ENCODE results near the gene WNK1.
"Not testable (repeated sequence)": the region's sequence is repeated elsewhere in the genome, so short reads cannot be mapped to it uniquely, and the experiment has no call there.

The WNK1 gene

GRCh38 chr12:779745-780734 lies 27.7 kb downstream of the WNK1 start:
- DNase-seq = peak; percentile 85

- no peak for DNase-seq
Measured at GRCh38 chr12:780750-781379, 28.5 kb downstream of the WNK1 start.

GRCh38 chr12:785706-786105 lies 33.3 kb downstream of the WNK1 start:
- no peak for DNase-seq

DNA sequence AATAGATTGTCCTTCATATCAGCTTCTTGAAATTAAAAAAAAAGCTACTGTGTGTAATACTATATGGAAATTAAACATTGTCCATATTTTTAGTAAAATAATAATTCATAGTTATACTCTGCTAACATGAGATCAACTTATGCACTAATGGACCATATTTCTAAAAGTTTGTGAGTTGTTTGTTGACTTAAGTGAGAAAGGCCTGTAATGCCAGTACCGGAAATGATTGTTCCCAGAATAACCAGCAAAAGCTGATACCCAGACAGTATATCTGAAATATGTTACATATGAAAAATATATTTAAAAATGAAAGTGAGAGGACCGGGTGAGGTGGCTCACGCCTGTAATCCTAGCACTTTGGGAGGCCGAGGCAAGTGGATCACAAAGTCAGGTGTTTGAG lies 35.9 kb downstream of the WNK1 start:
- no peak for DNase-seq

GRCh38 chr12:788762-789161 lies 36.4 kb downstream of the WNK1 start:
- not testable (repeated sequence) for DNase-seq

GRCh38 chr12:789852-790563 lies 37.6 kb downstream of the WNK1 start:
- DNase-seq = no peak

DNA sequence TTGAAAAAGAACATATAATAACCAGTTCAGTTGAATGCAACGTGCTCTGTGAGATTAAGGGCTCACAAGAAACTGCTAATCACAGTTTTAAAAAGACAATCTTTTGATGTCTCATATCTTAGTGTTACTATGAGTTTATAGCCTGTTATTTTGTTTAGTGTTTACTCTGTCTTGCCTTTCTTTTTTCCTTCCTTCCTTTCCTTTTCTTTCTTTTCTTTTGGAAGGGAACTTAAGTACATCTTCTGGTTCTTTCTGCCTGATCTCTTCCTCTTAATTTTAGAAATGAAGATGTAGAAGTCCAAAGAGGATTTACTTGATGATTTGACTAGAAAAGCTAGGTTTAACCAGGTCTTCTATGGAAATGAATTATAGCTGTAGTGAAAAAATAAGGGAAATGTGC lies 38.2 kb downstream of the WNK1 start:
- no peak for DNase-seq

DNA sequence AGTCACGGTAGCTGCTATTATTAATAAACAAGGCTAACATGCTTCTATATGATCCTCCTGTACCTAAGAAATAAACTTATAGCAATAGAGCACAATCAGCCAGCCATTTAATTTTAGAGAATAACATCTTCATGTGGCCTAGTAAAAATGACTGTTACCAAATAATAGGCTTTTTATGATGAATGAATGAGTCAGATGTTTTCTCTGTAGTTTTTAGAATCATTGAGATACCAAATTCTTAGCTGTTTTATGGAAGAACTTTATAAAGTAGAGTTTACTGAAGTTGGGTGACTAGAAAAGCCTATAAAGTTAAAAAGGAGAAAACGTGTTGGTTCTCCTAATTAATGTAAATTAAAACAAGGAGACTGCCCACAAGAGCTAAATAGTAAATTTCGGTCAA lies 40.7 kb downstream of the WNK1 start:
- DNase-seq = no peak

GRCh38 chr12:793711-794110 lies 41.3 kb downstream of the WNK1 start:
- no peak for DNase-seq

DNA sequence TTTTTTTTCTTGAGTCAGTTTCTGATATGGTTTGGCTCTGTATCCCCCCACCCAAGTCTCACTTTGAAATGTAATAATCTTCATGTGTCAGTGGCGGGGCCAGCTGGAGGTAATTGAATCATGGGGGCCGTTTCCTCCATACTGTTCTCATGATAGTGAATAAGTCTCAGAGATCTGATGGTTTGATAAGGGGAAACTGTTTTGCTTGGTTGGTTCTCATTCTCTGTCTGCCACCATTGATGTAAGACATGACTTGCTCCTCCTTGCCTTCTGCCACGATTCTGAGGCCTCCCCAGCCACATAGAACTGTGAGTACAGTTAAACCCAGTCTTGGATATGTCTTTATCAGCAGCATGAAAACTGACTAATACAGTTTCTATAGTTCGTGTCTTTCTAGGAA lies 42.9 kb downstream of the WNK1 start:
- DNase-seq = peak; percentile 28

- no peak for DNase-seq
Measured at GRCh38 chr12:800401-800800, 48.0 kb downstream of the WNK1 start.

DNA sequence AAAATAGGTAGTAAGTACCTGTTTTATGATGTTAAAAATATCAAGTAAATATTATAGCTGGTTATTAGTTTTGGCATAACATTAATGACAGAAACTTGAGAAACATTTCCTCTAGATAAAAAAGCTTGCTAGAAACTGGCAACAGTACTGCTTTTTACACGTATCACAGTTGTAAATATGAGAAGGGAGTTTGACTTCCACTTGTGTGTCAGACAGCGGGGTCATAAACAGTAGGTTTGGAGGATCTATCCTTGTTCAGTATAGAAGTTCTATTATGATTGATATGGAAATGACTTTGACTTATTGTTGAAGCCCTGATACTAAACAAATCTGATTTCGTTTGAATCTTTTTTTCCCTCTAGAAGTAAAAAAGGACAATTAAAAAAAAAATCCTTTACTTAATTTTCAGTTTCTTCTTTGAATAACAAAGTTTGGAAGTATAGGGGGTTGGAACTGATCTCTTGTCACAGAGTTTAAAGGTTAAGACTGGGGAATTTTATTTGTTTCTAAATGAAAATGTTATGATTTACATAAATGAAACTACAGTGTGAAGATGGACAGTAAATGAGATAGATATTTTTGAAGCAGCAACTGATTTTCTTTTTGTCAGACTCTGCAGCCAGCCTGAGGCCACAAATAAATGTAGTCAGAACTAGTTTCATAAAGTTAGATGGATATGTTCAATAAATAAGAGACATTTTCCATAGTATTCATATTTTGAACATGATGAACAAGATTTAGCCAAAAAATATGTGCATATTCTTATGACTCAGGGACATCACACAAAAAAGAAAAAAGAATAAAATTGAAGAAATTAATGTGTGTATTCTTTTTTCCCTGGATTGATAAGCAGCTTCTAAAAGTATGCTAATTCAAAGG lies 50.1 kb downstream of the WNK1 start:
- DNase-seq = no peak

- no peak for DNase-seq
Measured at GRCh38 chr12:805022-805632, 52.7 kb downstream of the WNK1 start.

DNA sequence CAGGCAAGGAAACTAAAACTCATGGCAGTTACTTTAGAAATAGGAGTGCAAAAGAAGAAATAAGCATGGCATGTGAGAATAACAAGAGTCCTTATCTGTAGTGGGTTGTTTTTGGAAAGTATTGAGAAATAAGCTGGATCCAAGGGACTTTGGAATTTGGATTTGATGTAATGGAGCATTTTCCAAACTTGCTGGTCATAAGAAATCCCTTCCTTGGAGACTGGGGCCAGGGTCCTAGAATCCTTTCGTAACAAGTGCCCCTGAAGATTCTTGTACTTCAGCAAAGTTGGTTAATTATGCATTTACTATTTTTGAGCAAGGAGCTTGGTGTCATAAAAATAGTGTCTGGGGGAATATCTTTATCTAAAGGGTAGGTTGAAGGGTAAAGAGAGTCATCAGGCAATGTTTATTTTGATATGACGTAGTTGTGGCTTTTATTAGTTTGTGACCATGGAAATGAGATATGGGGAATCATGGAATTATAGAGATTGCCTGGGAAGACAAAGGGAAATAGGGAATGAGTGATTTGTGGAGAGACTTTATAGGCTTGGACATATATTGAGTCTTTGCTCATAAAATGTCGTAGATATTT lies 53.9 kb downstream of the WNK1 start:
- no peak for DNase-seq

- DNase-seq = no peak
Measured at GRCh38 chr12:807041-807735, 54.8 kb downstream of the WNK1 start.

DNA sequence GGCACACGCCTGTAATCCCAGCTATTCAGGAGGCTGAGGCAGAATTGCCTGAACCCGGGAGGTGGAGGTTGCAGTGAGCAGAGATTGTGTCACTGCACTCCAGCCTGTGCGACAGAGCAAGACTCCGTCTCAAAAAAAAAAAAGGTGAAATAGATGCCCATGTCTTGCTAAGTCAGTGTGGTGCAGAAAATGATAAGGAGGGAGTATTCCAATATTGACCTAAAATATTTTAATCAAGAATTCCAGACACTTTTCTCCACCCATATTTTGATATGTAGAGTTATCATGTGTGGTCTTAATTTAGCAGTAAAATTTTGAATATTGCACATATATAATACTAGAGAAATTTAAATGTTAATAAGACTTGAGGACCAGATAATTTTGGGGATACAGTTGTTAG lies 57.7 kb downstream of the WNK1 start:
- DNase-seq = no peak

GRCh38 chr12:810671-811415 lies 58.5 kb downstream of the WNK1 start:
- DNase-seq = no peak

DNA sequence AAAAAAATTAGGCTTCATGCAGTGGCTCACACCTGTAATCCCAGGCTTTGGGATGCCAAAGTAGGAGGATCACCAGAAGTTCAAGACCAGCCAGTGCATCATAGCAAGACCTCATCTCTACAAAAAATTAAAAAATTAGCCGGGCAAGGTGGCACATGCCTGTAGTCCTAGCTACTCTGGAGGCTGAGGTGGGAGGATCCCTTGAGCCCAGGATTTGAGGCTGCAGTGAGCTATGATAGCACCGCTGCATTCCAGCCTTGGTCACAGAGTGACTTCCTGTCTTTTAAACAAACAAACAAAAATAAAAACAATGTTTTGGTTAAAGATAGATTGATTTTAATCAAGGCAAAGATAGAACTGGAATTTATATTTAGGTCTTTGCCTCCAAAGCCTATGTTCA lies 60.6 kb downstream of the WNK1 start:
- DNase-seq = no peak

DNA sequence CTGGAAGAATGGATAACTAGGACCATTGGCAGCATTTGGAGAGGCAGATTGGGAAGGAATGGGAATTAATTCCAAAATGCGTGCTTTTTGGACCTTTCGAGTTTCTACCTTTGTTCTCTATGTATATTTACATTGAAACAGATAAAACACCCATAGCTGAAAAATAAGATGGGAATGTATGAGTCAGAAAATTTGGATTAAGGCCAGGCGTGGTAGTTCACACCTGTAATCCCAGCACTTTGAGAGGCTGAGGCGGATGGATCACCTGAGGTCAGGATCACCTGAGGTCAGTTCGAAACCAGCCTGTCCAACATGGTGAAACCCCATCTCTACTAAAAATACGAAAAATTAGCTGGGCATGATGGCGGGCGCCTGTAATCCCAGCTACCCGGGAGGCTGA lies 65.1 kb downstream of the WNK1 start:
- DNase-seq = not testable (repeated sequence)

DNA sequence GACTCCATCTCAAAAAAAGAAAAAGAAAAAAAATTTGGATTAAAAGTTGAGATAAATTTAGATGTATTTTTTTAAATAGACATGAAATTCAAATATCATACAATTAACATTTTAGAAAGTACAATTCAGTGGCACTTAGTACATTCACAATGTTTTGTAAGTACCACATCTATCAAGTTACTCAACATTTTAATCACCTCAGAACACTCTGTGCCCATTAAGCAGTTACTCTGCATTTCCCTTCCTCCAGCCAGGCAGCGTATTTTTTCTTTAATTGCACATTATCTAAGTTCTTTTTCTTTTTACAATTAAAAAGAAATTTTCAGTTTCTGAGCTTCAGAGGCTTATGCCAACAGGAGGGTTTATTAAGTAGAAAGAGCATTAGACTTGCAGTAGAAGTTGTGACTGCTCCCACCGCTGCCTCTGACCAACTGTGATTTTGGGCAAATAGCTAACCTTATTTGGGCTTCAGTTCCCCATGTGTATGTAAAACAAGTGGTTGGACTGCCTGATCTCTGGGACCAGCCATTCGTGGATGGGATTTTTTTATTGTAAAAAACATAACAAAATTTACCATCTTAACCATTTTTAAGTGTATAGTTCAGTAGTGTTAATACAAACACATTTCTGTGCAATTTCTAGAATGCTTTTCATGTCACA lies 65.7 kb downstream of the WNK1 start:
- no peak for DNase-seq
